ENCODE measurements around the gene SUN5. TPM values are rescaled to one million over a fixed set of nuclear protein-coding genes. Genes with fewer than 3 reads are reported as not detected.

SUN5 gene
- total RNA-seq, 3 donors from 2014 or later, result not detected

- H3K36me3 ChIP-seq, result no peaks in the 10 kb centered on the region
- no peaks in the 10 kb centered on the region for H3K4me1 ChIP-seq
- H3K4me3 ChIP-seq, result no peak within 1 kb of the TSS
- H3K9me3 ChIP-seq, result peaks cover 0 to 6% of the 10 kb centered on the region in 2 donors
- peak in 1 of 2 donors; percentile 72 for DNase-seq (ENCODE audit: low spot score in 2 of 2)
- intact Hi-C loops (cut with DNase I; ENCODE audit: low total_unique reads), result no loop called here
- H3K27me3 ChIP-seq, result no peaks in the 10 kb centered on the region
- TF ChIP-seq POLR2A (IDR thresholded peaks at IDR 0.05), result no peak
- no peak for TF ChIP-seq CTCF (IDR thresholded peaks at IDR 0.05)
- no peak for TF ChIP-seq POLR2AphosphoS5 (IDR thresholded peaks at IDR 0.05)
- no peak within 1 kb of the TSS for H3K27ac ChIP-seq
Observed at GRCh38 chr20:33007376-33008335, 3.4 kb upstream of the SUN5 start, which contains the start of gene BPIFB2. Gene BPIFB2, plus strand, starts transcription at chr20:33007704. Its CDS starts 871 bp downstream, at chr20:33008575.

GRCh38 chr20:33006776-33007375 lies 2.6 kb upstream of the SUN5 start:
- Histone ChIP-seq H3K4me1 (no peaks in the 10 kb centered on the region), H3K27me3 (no peaks in the 10 kb centered on the region), H3K9me3 (peaks cover 0 to 6% of the 10 kb centered on the region in 2 donors), H3K27ac (no peak overlapping the region), H3K4me3 (no peak overlapping the region), H3K36me3 (no peaks in the 10 kb centered on the region)
- DNase-seq (ENCODE audit: low spot score in 2 of 2), result no peak
- intact Hi-C loops (cut with DNase I; ENCODE audit: low total_unique reads), result no loop called here
- TF ChIP-seq POLR2AphosphoS5 (IDR thresholded peaks at IDR 0.05) (no peak), POLR2A (IDR thresholded peaks at IDR 0.05) (no peak), CTCF (IDR thresholded peaks at IDR 0.05) (no peak)

GRCh38 chr20:33005908-33006775 lies 1.9 kb upstream of the SUN5 start:
- Histone ChIP-seq H3K27me3 (no peaks in the 10 kb centered on the region), H3K27ac (no peak overlapping the region), H3K9me3 (peaks cover 0 to 6% of the 10 kb centered on the region in 2 donors), H3K36me3 (no peaks in the 10 kb centered on the region), H3K4me3 (no peak overlapping the region), H3K4me1 (no peaks in the 10 kb centered on the region)
- no peak for TF ChIP-seq CTCF (IDR thresholded peaks at IDR 0.05)
- no peak for TF ChIP-seq POLR2A (IDR thresholded peaks at IDR 0.05)
- no peak for TF ChIP-seq POLR2AphosphoS5 (IDR thresholded peaks at IDR 0.05)
- no peak for DNase-seq (ENCODE audit: low spot score in 2 of 2)
- intact Hi-C loops (cut with DNase I; ENCODE audit: low total_unique reads), result no loop called here

- Histone ChIP-seq H3K36me3 (no peaks in the 10 kb centered on the region), H3K9me3 (peaks cover 0 to 6% of the 10 kb centered on the region in 2 donors), H3K27me3 (no peaks in the 10 kb centered on the region), H3K27ac (no peak overlapping the region), H3K4me3 (no peak overlapping the region), H3K4me1 (no peaks in the 10 kb centered on the region)
- TF ChIP-seq POLR2AphosphoS5 (IDR thresholded peaks at IDR 0.05), result no peak
- no peak for TF ChIP-seq POLR2A (IDR thresholded peaks at IDR 0.05)
- no peak for TF ChIP-seq CTCF (IDR thresholded peaks at IDR 0.05)
- DNase-seq (ENCODE audit: low spot score in 2 of 2), result no peak
- intact Hi-C loops (cut with DNase I; ENCODE audit: low total_unique reads), result no loop called here
Observed at GRCh38 chr20:33005132-33005566, 916 bp upstream of the SUN5 start.

All from breast epithelium (tissue), 4 donors.